ENCODE results near the gene ASB6.

DNA sequence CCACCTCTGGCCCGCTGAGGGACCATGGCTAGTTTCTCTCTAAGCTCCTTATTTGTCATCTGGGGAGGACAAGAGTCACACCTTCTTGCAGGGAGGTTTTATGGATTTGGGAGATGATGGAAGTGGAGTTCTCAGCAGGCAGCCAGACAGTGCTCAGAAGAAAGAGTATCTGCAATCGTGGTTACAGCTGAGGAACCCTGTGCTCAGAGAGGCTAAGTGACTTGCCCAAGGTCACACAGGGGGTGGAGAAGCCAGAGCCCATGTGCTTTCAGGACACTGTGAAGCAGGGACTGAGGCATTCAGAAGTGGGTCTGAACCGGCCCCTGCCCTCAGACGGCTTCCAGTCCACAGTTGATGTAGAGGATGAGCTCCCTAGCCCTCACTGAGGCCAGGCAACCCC, 34.3 kb upstream of the ASB6 start:
- TF ChIP-seq EZH2 (IDR thresholded peaks at IDR 0.05; ENCODE audit: low read length, unreplicated experiment), result no peak
- TF ChIP-seq, protein P1, sequence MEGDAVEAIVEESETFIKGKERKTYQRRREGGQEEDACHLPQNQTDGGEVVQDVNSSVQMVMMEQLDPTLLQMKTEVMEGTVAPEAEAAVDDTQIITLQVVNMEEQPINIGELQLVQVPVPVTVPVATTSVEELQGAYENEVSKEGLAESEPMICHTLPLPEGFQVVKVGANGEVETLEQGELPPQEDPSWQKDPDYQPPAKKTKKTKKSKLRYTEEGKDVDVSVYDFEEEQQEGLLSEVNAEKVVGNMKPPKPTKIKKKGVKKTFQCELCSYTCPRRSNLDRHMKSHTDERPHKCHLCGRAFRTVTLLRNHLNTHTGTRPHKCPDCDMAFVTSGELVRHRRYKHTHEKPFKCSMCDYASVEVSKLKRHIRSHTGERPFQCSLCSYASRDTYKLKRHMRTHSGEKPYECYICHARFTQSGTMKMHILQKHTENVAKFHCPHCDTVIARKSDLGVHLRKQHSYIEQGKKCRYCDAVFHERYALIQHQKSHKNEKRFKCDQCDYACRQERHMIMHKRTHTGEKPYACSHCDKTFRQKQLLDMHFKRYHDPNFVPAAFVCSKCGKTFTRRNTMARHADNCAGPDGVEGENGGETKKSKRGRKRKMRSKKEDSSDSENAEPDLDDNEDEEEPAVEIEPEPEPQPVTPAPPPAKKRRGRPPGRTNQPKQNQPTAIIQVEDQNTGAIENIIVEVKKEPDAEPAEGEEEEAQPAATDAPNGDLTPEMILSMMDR (conservative IDR thresholded peaks at IDR 0.05; ENCODE audit: low read depth, low read length), result no peak
- TF ChIP-seq EZH2phosphoT487 (IDR thresholded peaks at IDR 0.05; ENCODE audit: borderline replicate concordance, low read length), result no peak
